Measurements from ENCODE around the gene RAB7B.

RAB7B gene

DNA sequence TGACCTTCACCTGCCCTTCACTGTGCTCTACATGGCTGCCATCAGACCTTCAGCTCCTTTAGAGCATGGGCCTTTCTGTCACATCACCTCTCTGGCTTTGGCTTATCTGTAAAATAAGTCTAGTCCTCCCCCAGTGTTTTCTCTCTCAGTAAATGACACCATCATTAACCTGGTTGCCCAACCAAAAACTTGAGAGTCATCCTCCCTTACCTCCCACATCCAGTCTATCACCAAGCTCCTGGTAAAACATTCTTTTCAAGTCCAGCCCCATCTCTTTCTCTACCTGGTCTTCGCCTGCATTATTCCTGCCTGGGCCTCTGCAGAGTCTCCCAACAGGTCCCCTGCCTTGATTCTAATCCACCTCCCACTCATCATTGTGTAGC is 73.0 kb downstream of the RAB7B start:
- no peak for TF ChIP-seq FOXP2 (optimal IDR thresholded peaks at IDR 0.05; ENCODE audit: borderline replicate concordance, extremely low read depth, extremely low read length, insufficient read depth)
- no peak for TF ChIP-seq TAF1 (IDR thresholded peaks at IDR 0.05; ENCODE audit: borderline replicate concordance, insufficient read depth, low read length)
- no peak for TF ChIP-seq SIN3A (IDR thresholded peaks at IDR 0.05; ENCODE audit: borderline replicate concordance, insufficient read depth, low read length)
- no peak for TF ChIP-seq POLR2AphosphoS5 (IDR thresholded peaks at IDR 0.05; ENCODE audit: low read depth, low read length)
- TF ChIP-seq, protein P1, sequence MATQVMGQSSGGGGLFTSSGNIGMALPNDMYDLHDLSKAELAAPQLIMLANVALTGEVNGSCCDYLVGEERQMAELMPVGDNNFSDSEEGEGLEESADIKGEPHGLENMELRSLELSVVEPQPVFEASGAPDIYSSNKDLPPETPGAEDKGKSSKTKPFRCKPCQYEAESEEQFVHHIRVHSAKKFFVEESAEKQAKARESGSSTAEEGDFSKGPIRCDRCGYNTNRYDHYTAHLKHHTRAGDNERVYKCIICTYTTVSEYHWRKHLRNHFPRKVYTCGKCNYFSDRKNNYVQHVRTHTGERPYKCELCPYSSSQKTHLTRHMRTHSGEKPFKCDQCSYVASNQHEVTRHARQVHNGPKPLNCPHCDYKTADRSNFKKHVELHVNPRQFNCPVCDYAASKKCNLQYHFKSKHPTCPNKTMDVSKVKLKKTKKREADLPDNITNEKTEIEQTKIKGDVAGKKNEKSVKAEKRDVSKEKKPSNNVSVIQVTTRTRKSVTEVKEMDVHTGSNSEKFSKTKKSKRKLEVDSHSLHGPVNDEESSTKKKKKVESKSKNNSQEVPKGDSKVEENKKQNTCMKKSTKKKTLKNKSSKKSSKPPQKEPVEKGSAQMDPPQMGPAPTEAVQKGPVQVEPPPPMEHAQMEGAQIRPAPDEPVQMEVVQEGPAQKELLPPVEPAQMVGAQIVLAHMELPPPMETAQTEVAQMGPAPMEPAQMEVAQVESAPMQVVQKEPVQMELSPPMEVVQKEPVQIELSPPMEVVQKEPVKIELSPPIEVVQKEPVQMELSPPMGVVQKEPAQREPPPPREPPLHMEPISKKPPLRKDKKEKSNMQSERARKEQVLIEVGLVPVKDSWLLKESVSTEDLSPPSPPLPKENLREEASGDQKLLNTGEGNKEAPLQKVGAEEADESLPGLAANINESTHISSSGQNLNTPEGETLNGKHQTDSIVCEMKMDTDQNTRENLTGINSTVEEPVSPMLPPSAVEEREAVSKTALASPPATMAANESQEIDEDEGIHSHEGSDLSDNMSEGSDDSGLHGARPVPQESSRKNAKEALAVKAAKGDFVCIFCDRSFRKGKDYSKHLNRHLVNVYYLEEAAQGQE (IDR thresholded peaks at IDR 0.05; ENCODE audit: insufficient read depth in 1 of 2, low read depth in 2 of 2, low read length in 2 of 2), result no peak

DNA sequence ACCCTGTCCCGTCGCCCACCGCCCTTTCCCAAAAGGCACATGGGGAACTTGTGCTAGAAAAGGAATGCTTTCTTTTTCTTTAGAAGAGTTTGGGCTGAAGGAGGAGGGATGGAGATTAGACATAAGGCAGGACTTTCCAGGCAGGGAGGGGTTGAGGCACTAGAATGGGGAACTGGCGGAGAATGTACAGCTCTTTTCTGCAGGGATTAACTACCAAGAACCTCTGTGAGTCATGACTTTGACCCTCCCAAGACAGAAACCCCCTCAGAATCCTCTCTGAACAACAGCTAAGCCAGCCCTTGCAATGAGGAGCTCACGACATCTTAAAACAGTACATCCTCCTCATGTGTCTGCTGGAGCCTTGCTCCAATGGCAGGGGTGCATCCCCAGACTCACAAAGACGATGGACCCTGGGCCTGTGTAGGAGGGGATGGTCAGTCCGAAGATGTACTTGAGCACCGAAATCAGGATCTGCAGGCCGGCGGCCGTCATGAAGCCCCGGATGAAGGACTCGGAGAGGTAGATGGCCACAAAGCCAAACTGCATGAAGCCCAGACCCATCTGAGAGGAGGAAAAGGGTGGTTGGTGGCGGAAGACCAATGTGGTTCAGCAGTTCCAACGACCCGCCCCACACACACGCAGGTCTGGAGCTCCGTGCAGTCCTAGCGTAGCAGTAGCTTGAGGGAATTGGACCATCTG is 73.5 kb downstream of the RAB7B start:
- no peak for TF ChIP-seq SIN3A (IDR thresholded peaks at IDR 0.05; ENCODE audit: borderline replicate concordance, insufficient read depth, low read length)

DNA sequence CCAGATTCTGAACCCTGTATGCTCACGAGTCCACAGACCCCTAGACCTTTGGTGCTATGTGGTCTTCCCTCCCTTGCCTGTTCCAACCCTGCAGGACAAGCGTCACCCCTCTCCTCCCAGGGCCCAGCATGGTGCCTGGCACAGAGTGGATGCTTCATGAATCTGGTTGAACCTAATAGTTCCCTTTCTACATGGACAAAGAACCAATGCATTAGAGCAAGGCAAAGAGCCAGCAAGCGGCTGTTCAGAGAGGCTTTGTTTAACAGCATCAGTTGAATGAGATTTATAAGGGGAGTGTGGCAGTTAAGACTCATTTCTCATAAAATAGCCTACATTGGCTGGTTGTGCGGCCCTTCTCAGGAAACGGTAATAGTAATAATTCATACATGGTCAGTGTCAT is 74.9 kb downstream of the RAB7B start:
- TF ChIP-seq, protein P1 (IDR thresholded peaks at IDR 0.05; ENCODE audit: insufficient read depth in 1 of 2, low read depth in 2 of 2, low read length in 2 of 2), result no peak
- TF ChIP-seq TAF1 (IDR thresholded peaks at IDR 0.05; ENCODE audit: borderline replicate concordance, insufficient read depth, low read length) (no peak), SIN3A (IDR thresholded peaks at IDR 0.05; ENCODE audit: borderline replicate concordance, insufficient read depth, low read length) (no peak), POLR2AphosphoS5 (IDR thresholded peaks at IDR 0.05; ENCODE audit: low read depth, low read length) (no peak), FOXP2 (optimal IDR thresholded peaks at IDR 0.05; ENCODE audit: borderline replicate concordance, extremely low read depth, extremely low read length, insufficient read depth) (no peak)

DNA sequence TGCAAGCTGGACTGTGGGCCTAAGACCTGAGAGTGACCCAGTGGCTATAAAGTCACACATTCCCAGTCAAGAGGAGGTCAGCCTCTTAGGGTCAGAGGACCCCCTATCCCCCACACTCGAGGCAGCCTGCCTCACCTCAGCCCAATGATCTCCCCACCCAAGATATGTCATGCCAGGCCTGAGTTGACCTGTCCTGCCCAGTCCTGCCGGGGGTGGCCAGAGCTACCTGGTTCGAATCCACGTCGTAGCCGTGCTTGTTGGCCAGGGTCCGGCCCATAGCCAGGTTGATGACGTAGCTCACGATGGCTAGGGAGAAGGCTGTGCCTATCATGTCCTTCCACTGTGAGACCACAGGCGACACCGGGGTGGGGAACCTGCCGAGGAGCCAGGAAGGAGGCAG is 75.5 kb downstream of the RAB7B start:
- TF ChIP-seq SIN3A (IDR thresholded peaks at IDR 0.05; ENCODE audit: borderline replicate concordance, insufficient read depth, low read length), result no peak

DNA sequence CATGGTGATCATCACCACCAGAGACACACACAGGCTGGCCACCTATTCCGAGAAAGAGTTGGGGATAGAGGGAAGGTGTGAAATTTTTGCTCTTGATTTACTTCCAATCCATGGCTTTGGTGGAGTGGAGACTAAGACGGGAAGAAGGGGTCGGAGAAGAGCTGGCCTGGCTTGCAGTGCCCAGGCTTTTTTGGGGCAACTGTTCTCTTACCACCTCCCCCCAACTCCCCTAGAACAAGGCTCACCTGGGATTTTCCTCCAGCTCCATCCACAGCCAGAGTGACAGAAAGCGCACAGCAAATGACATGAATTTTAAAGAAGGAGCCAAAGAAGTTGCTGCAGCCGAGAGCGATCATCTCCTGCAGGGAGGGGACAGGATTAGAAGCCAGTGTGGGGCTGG is 75.9 kb downstream of the RAB7B start:
- no peak for TF ChIP-seq FOXP2 (optimal IDR thresholded peaks at IDR 0.05; ENCODE audit: borderline replicate concordance, extremely low read depth, extremely low read length, insufficient read depth)
